H1 (cell line): ENCODE data around the gene GPR141. TPM values are rescaled to one million over a fixed set of nuclear protein-coding genes. Genes with fewer than 3 reads are reported as not detected.

Experiments used
- CHD7 ChIP-seq: fragments of 300-600 bp; sonication (generic); IDR thresholded peaks from 2 replicates; pipeline ENCODE4 v1.7.1; 2012; ENCODE audit warnings: low read length, moderate library complexity, mild to moderate bottlenecking, inconsistent platforms; ENCODE audit not compliant: insufficient replicate concordance
- EZH2 ChIP-seq: fragments of 200-600 bp; sonication (generic); IDR thresholded peaks from 2 replicates; pipeline ENCODE4 v1.7.1; 2012; ENCODE audit warnings: low read depth, mild to moderate bottlenecking, moderate library complexity, low read length, inconsistent platforms; ENCODE audit not compliant: severe bottlenecking
- HDAC6 ChIP-seq: IDR thresholded peaks from one replicate; pipeline ENCODE4 v1.7.1; 2012; ENCODE audit warnings: low read depth, mild to moderate bottlenecking, inconsistent platforms, low read length, moderate library complexity
- polyA plus RNA-seq, 7 experiments: library from polyadenylated mRNA; depleted of rRNA in 3 of 7; stranded (reverse) in 5 of 7; unstranded in 2 of 7; fragments of >200 nt in 5 of 7; fragments of 200-250 nt in 2 of 7; gene quantifications; 1 replicate in 5 of 7; 2 replicates in 1 of 7; 4 replicates in 1 of 7; pipeline versions ENCODE4 v1.2.1 to v1.2.3, GENCODE V29; 2011 to 2013; ENCODE audit warnings: missing spikeins in 2 of 7, mixed read lengths in 2 of 7
- total RNA-seq: library from RNA; stranded (reverse); fragmentation: NEBNext Ultra II Directional; extraction: Animal tissue kit (Norgen Biotek cat#: 25700); gene quantifications from 2 replicates; pipeline ENCODE4 v1.2.1, GENCODE V29; 2021

GPR141 gene
- total and polyA plus RNA-seq, 2 of the 8 experiments (the other 6 are each of a cell fraction or from before 2014, with no cell fraction given): 0.45 to 1.0 TPM

- no peak for TF ChIP-seq CHD7
- no peak for TF ChIP-seq HDAC6
- TF ChIP-seq EZH2: no peak
Observed at GRCh38 chr7:37659971-37660565, 23.5 kb upstream of the GPR141 start (continued).
